H9 (cell line): ENCODE results near the gene BMERB1. TPM values are rescaled to one million over a fixed set of nuclear protein-coding genes. Genes with fewer than 3 reads are reported as not detected.

Experiments used
- DNase-seq: peaks from one replicate; pipeline ENCODE4 v3.0.0-alpha.2; 2017
- H2AFZ ChIP-seq: one replicate; pipeline ENCODE4 v1.6.1; 2013; ENCODE audit warnings: mild to moderate bottlenecking, low read length, control low read depth, moderate library complexity
- H2AK5ac ChIP-seq: 2 replicates; pipeline ENCODE4 v1.6.1; 2013; ENCODE audit warnings: low read length, control low read depth, mixed read lengths; ENCODE audit not compliant: insufficient read length
- H2BK120ac ChIP-seq: one replicate; pipeline ENCODE4 v1.6.1; 2013; ENCODE audit warnings: low read depth, mild to moderate bottlenecking, low read length, control low read depth, inconsistent platforms; ENCODE audit not compliant: poor library complexity, severe bottlenecking
- H2BK12ac ChIP-seq: 2 replicates; pipeline ENCODE4 v1.6.1; 2013; ENCODE audit warnings: low read length, control low read depth, mixed read lengths, low read depth; ENCODE audit not compliant: insufficient read length
- H2BK15ac ChIP-seq: 2 replicates; pipeline ENCODE4 v1.6.1; 2013; ENCODE audit warnings: low read depth, low read length, control low read depth
- H2BK20ac ChIP-seq: one replicate; pipeline ENCODE4 v1.6.1; 2013; ENCODE audit warnings: low read depth, mild to moderate bottlenecking, low read length, control low read depth, inconsistent platforms; ENCODE audit not compliant: poor library complexity, severe bottlenecking
- H2BK5ac ChIP-seq: 2 replicates; pipeline ENCODE4 v1.6.1; 2013; ENCODE audit warnings: low read length, control low read depth, mixed read lengths; ENCODE audit not compliant: insufficient read length
- H3K14ac ChIP-seq: 2 replicates; pipeline ENCODE4 v1.6.1; 2013; ENCODE audit warnings: low read length, control low read depth; ENCODE audit not compliant: insufficient read depth
- H3K18ac ChIP-seq: 2 replicates; pipeline ENCODE4 v1.6.1; 2013; ENCODE audit warnings: low read depth, mild to moderate bottlenecking, mixed read lengths, low read length, control low read depth; ENCODE audit not compliant: insufficient read length
- H3K23ac ChIP-seq: 2 replicates; pipeline ENCODE4 v1.6.1; 2013; ENCODE audit warnings: low read length, control low read depth, mixed read lengths, low read depth; ENCODE audit not compliant: insufficient read length
- H3K23me2 ChIP-seq: 2 replicates; pipeline ENCODE4 v1.6.1; 2013; ENCODE audit warnings: low read depth, mild to moderate bottlenecking, mixed read lengths, low read length, control low read depth; ENCODE audit not compliant: insufficient read length, poor library complexity, severe bottlenecking
- H3K27ac ChIP-seq: 2 replicates; pipeline ENCODE4 v1.5.1; 2013; ENCODE audit warnings: low read length, control low read depth, mixed read lengths, low read depth; ENCODE audit not compliant: insufficient read length
- H3K27me3 ChIP-seq: 2 replicates; pipeline ENCODE4 v1.6.1; 2013; ENCODE audit warnings: low read length, control low read depth, inconsistent platforms; ENCODE audit not compliant: insufficient read depth
- H3K4ac ChIP-seq: 2 replicates; pipeline ENCODE4 v1.6.1; 2013; ENCODE audit warnings: low read depth, mild to moderate bottlenecking, control low read depth, inconsistent platforms, low read length, moderate library complexity
- H3K4me1 ChIP-seq: 2 replicates; pipeline ENCODE4 v1.6.1; 2013; ENCODE audit warnings: low read length, control low read depth, inconsistent platforms; ENCODE audit not compliant: insufficient read depth
- H3K4me2 ChIP-seq: 2 replicates; pipeline ENCODE4 v1.6.1; 2013; ENCODE audit warnings: low read length, control low read depth, mixed read lengths; ENCODE audit not compliant: insufficient read length, insufficient read depth
- H3K56ac ChIP-seq: 2 replicates; pipeline ENCODE4 v1.6.1; 2013; ENCODE audit warnings: low read depth, mild to moderate bottlenecking, mixed read lengths, low read length, control low read depth; ENCODE audit not compliant: insufficient read length
- H3K79me1 ChIP-seq: 2 replicates; pipeline ENCODE4 v1.6.1; 2013; ENCODE audit warnings: low read depth, mild to moderate bottlenecking, moderate library complexity, low read length, control low read depth, inconsistent platforms; ENCODE audit not compliant: insufficient read depth, poor library complexity, severe bottlenecking
- H3K79me2 ChIP-seq: 2 replicates; pipeline ENCODE4 v1.6.1; 2013; ENCODE audit warnings: low read length, control low read depth, inconsistent platforms; ENCODE audit not compliant: insufficient read depth
- H3K9ac ChIP-seq: 2 replicates; pipeline ENCODE4 v1.6.1; 2013; ENCODE audit warnings: low read length, control low read depth, mixed read lengths; ENCODE audit not compliant: insufficient read length; ENCODE audit errors: extremely low read depth
- H3K9me3 ChIP-seq: one replicate; pipeline ENCODE4 v1.6.1; 2013; ENCODE audit warnings: low read depth, low read length, inconsistent platforms; ENCODE audit not compliant: control insufficient read depth
- H3T11ph ChIP-seq: one replicate; pipeline ENCODE4 v1.6.1; 2013; ENCODE audit warnings: mild to moderate bottlenecking, low read length, control low read depth, inconsistent platforms
- H4K20me1 ChIP-seq: one replicate; pipeline ENCODE4 v1.6.1; 2013; ENCODE audit not compliant: control insufficient read depth, insufficient read length, insufficient read depth
- H4K5ac ChIP-seq: 2 replicates; pipeline ENCODE4 v1.6.1; 2013; ENCODE audit warnings: low read depth, mild to moderate bottlenecking, mixed read lengths, low read length, control low read depth; ENCODE audit not compliant: insufficient read length
- H4K8ac ChIP-seq: replicated peaks from 2 replicates; pipeline ENCODE4 v1.6.1; 2013; ENCODE audit warnings: low read length, control low read depth, mixed read lengths, low read depth; ENCODE audit not compliant: insufficient read length
- H4K91ac ChIP-seq: 2 replicates; pipeline ENCODE4 v1.6.1; 2013; ENCODE audit warnings: low read depth, mild to moderate bottlenecking, moderate library complexity, mixed read lengths, low read length, control low read depth; ENCODE audit not compliant: insufficient read length
- H3K27ac Mint-ChIP-seq, 3 experiments: 2 replicates in 2 of 3; 3 replicates in 1 of 3; pipeline ENCODE4 v1.8.0; 2020 to 2021; ENCODE audit warnings: mixed read lengths in 3 of 3, mild to moderate bottlenecking in 1 of 3, moderate library complexity in 1 of 3
- H3K27me3 Mint-ChIP-seq: 2 replicates; pipeline ENCODE4 v1.8.0; 2021; ENCODE audit warnings: low read depth, mild to moderate bottlenecking, moderate library complexity, mixed read lengths
- H3K36me3 Mint-ChIP-seq, 3 experiments: 2 replicates in 2 of 3; 3 replicates in 1 of 3; pipeline ENCODE4 v1.8.0; 2020 to 2021; ENCODE audit warnings: low read depth in 3 of 3, mixed read lengths in 3 of 3; ENCODE audit not compliant: insufficient read depth in 1 of 3
- H3K4me1 Mint-ChIP-seq, 2 experiments: 2 replicates each; pipeline ENCODE4 v1.8.0; 2020; ENCODE audit warnings: mixed read lengths in 2 of 2
- H3K4me3 Mint-ChIP-seq, 2 experiments: 2 replicates in 1 of 2; 3 replicates in 1 of 2; pipeline ENCODE4 v1.8.0; 2020 to 2021; ENCODE audit warnings: mild to moderate bottlenecking in 2 of 2, mixed read lengths in 2 of 2, moderate library complexity in 1 of 2
- H3K9me3 Mint-ChIP-seq, 2 experiments: 2 replicates in 1 of 2; 3 replicates in 1 of 2; pipeline ENCODE4 v1.8.0; 2020; ENCODE audit warnings: mild to moderate bottlenecking in 2 of 2, mixed read lengths in 2 of 2, moderate library complexity in 1 of 2
- CTCF ChIP-seq: fragments of 200-600 bp; sonication (generic); conservative IDR thresholded peaks from 3 replicates; pipeline ENCODE4 v1.8.0; 2021; ENCODE audit warnings: antibody characterized with exemption, mild to moderate bottlenecking
- WGBS: extraction: QIAGEN DNeasy Blood & Tissue Kit; methylation state at CpG from one replicate; pipeline ENCODE4 v1.1.7; 2013; ENCODE audit warnings: missing lambda C conversion rate, low lambda C conversion rate, mixed read lengths; ENCODE audit not compliant: insufficient read length; ENCODE audit errors: extremely low coverage; 5-methylcytosine and 5-hydroxymethylcytosine counted together
- total RNA-seq: library from RNA; stranded (reverse); gene quantifications from 2 replicates; pipeline ENCODE4 v1.2.1, GENCODE V29; 2021

The BMERB1 gene
- total RNA-seq, 1 experiment from 2014 or later, result 19.5 TPM

DNA sequence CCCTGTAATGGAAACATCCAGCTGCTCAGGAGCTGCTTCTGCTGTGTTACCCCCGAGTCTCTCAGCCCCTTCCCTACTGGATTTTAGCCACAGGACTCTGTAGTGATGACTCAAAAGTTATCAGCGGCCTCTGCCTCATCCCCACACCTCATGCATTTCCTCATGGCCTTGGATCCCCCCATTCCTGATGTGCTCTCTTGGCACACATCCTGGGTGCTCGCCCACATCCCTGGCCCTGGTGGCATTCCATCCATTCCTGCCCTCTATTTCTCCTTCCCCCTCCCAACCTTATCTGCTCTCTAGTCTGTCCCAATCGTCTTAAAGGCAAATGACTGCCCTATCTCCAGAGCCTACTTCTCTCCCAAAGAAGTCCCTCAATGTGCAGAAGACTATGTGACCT lies 184.0 kb downstream of the BMERB1 start:
- no peak overlapping the region for H3K27ac ChIP-seq

More for the DNA sequence above, 184.0 kb downstream of the BMERB1 start:
- no peaks in the 10 kb centered on the region for H3K4me1 Mint-ChIP-seq
- WGBS, result no CpG with 5 or more reads among the region's 4 CpGs
- Histone ChIP-seq H2AFZ (no peak overlapping the region), H3K27me3 (no peaks in the 10 kb centered on the region), H2BK5ac (no peak overlapping the region), H3K56ac (no peak overlapping the region), H4K20me1 (no peaks in the 10 kb centered on the region), H3K4ac (no peak overlapping the region), H2BK20ac (no peak overlapping the region), H3K4me2 (no peak overlapping the region), H2AK5ac (no peak overlapping the region), H3K23me2 (no peaks in the 10 kb centered on the region), H3K9me3 (no peaks in the 10 kb centered on the region), H2BK15ac (no peak overlapping the region), H4K91ac (no peak overlapping the region), H2BK12ac (no peak overlapping the region), H3K79me2 (no peaks in the 10 kb centered on the region), H3K18ac (no peak overlapping the region), H3K9ac (no peak overlapping the region), H4K5ac (no peak overlapping the region), H3K14ac (no peak overlapping the region), H3T11ph (no peak overlapping the region), H3K4me1 (no peaks in the 10 kb centered on the region), H3K23ac (no peak overlapping the region), H2BK120ac (no peak overlapping the region), H4K8ac (no peak overlapping the region), H3K79me1 (no peaks in the 10 kb centered on the region)
- peaks cover 20 to 85% (median 56%) of the 10 kb centered on the region in 3 experiments; a peak in 6 of 7 replicates for H3K36me3 Mint-ChIP-seq
- H3K27ac Mint-ChIP-seq, result peak overlapping the region in 1 of 3 experiments; percentile 89; a peak in 3 of 7 replicates
- no peak for TF ChIP-seq CTCF
- H3K4me3 Mint-ChIP-seq, result no peak overlapping the region
- no peak for DNase-seq
- H3K9me3 Mint-ChIP-seq, result no peaks in the 10 kb centered on the region
- H3K27me3 Mint-ChIP-seq, result no peaks in the 10 kb centered on the region
